HepG2 (cell line): ENCODE data around the gene DALRD3. TPM values are rescaled to one million over a fixed set of nuclear protein-coding genes. Genes with fewer than 3 reads are reported as not detected.

ENCODE experiments used
- CSRNP2 ChIP-seq: sonication (generic); formaldehyde crosslinking; conservative IDR thresholded peaks from 2 replicates; pipeline ENCODE4 v1.8.0; 2022; ENCODE audit warnings: low read depth, missing genetic modification reagents
- ELK4 ChIP-seq: sonication (generic); formaldehyde crosslinking; IDR thresholded peaks from 2 replicates; pipeline ENCODE4 v1.9.0; 2021; ENCODE audit warnings: missing genetic modification reagents, borderline replicate concordance
- EP300 ChIP-seq, 3 experiments: sonication (generic) in 1 of 3; formaldehyde crosslinking in 1 of 3; IDR thresholded peaks; 2 replicates each; pipeline versions ENCODE4 v1.5.1 to v1.6.1; 2011 to 2020; ENCODE audit warnings: low read depth in 2 of 3, low read length in 2 of 3, borderline replicate concordance in 1 of 3, improper control_type of control experiment in 1 of 3, mild to moderate bottlenecking in 1 of 3, missing genetic modification reagents in 1 of 3, moderate library complexity in 1 of 3
- FOXC1 ChIP-seq: sonication (generic); formaldehyde crosslinking; IDR thresholded peaks from 2 replicates; pipeline ENCODE4 v1.8.0; 2022; ENCODE audit warnings: mild to moderate bottlenecking, missing genetic modification reagents, borderline replicate concordance
- MEIS1 ChIP-seq: sonication (generic); formaldehyde crosslinking; IDR thresholded peaks from 2 replicates; pipeline ENCODE4 v1.9.0; 2021; ENCODE audit warnings: mild to moderate bottlenecking, missing genetic modification reagents, moderate library complexity, borderline replicate concordance
- NFIC ChIP-seq: IDR thresholded peaks from 2 replicates; pipeline ENCODE4 v1.6.1; 2012; ENCODE audit warnings: mild to moderate bottlenecking, low read length, inconsistent platforms
- PITX1 ChIP-seq: sonication (generic); formaldehyde crosslinking; IDR thresholded peaks from 2 replicates; pipeline ENCODE4 v1.5.1; 2020; ENCODE audit warnings: mild to moderate bottlenecking, missing genetic modification reagents
- RFXAP ChIP-seq: sonication (generic); formaldehyde crosslinking; IDR thresholded peaks from 2 replicates; pipeline ENCODE4 v1.4.0; 2020; ENCODE audit warnings: missing genetic modification reagents, borderline replicate concordance
- SMAD1 ChIP-seq: sonication (generic); formaldehyde crosslinking; IDR thresholded peaks from 2 replicates; pipeline ENCODE4 v1.4.0; 2020; ENCODE audit warnings: missing genetic modification reagents, low read depth, mild to moderate bottlenecking, borderline replicate concordance
- TBX2 ChIP-seq: sonication (generic); formaldehyde crosslinking; IDR thresholded peaks from 2 replicates; pipeline ENCODE4 v1.5.0; 2020; ENCODE audit warnings: missing genetic modification reagents, mild to moderate bottlenecking, borderline replicate concordance
- TFAP4 ChIP-seq: sonication (generic); IDR thresholded peaks from 2 replicates; pipeline ENCODE4 v1.6.1; 2016; ENCODE audit warnings: low read depth, borderline replicate concordance
- THAP11 ChIP-seq: IDR thresholded peaks from 2 replicates; pipeline ENCODE4 v1.6.1; 2016; ENCODE audit warnings: missing biosample characterization, missing genetic modification reagents
- ZFP90 ChIP-seq: sonication (generic); formaldehyde crosslinking; IDR thresholded peaks from 2 replicates; pipeline ENCODE4 v1.8.0; 2022; ENCODE audit warnings: missing genetic modification reagents, mild to moderate bottlenecking, inconsistent platforms, borderline replicate concordance
- ZNF160 ChIP-seq: sonication (generic); formaldehyde crosslinking; IDR thresholded peaks from 2 replicates; pipeline ENCODE4 v1.8.0; 2022; ENCODE audit warnings: mild to moderate bottlenecking, inconsistent platforms, missing genetic modification reagents
- ZNF224 ChIP-seq: sonication (generic); formaldehyde crosslinking; IDR thresholded peaks from 2 replicates; pipeline ENCODE4 v1.5.0; 2020; ENCODE audit warnings: mild to moderate bottlenecking, missing genetic modification reagents
- ZNF367 ChIP-seq: sonication (generic); formaldehyde crosslinking; IDR thresholded peaks from 2 replicates; pipeline ENCODE4 v1.4.0; 2020; ENCODE audit warnings: missing genetic modification reagents, borderline replicate concordance
- ZNF382 ChIP-seq: sonication (generic); formaldehyde crosslinking; IDR thresholded peaks from 2 replicates; pipeline ENCODE4 v1.5.0; 2020; ENCODE audit warnings: missing genetic modification reagents, mild to moderate bottlenecking, borderline replicate concordance
- ZNF747 ChIP-seq: sonication (generic); formaldehyde crosslinking; IDR thresholded peaks from 2 replicates; pipeline ENCODE4 v1.8.1; 2023; ENCODE audit warnings: missing genetic modification reagents, mild to moderate bottlenecking, borderline replicate concordance
- polyA plus RNA-seq, 8 experiments: library from polyadenylated mRNA; depleted of rRNA in 3 of 8; stranded (reverse) in 7 of 8; unstranded in 1 of 8; fragments of >200 nt; fragmentation: Illumina TruSeq in 4 of 8; extraction: Trizol in 4 of 8; gene quantifications; 2 replicates each; pipeline versions ENCODE4 v1.2.1 to v1.2.3, GENCODE V29; 2011 to 2016; ENCODE audit warnings: low read depth in 4 of 8, missing spikeins in 1 of 8, mixed read lengths in 1 of 8; ENCODE audit not compliant: insufficient read depth in 1 of 8
- total RNA-seq, 5 experiments: library from RNA; depleted of rRNA; stranded (reverse); fragments of >200 nt; fragmentation: Illumina TruSeq; extraction: Trizol; gene quantifications; 2 replicates each; pipeline ENCODE4 v1.2.3, GENCODE V29; 2016; ENCODE audit warnings: low read depth in 1 of 5
- TF ChIP-seq, protein P1 (sequence below): sonication (generic); formaldehyde crosslinking; IDR thresholded peaks from 2 replicates; pipeline ENCODE4 v1.4.0; 2020; ENCODE audit warnings: missing genetic modification reagents
- TF ChIP-seq, protein P2 (sequence below): sonication (generic); formaldehyde crosslinking; IDR thresholded peaks from 2 replicates; pipeline ENCODE4 v1.4.0; 2020; ENCODE audit warnings: missing genetic modification reagents, mild to moderate bottlenecking, borderline replicate concordance

DALRD3 gene
- total and polyA plus RNA-seq, 2 of the 13 experiments (the other 11 are each of a cell fraction or from before 2014, with no cell fraction given), result 19.9 to 36.5 TPM

GRCh38 chr3:49017971-49018706 is at the start of gene DALRD3 (continued):
- TF ChIP-seq ZNF747 (CRISPR knock-in tag) (peak; percentile 78; the same call in 1 of the 2 replicates), NFIC (no peak), RFXAP (CRISPR knock-in tag) (0 out of 2 replicates have a peak, but pooled peaks have one; percentile 39), ZNF367 (CRISPR knock-in tag) (no peak), TBX2 (CRISPR knock-in tag) (peak; percentile 87), SMAD1 (0 out of 2 replicates have a peak, but pooled peaks have one; percentile 39), CSRNP2 (CRISPR knock-in tag) (no peak), PITX1 (CRISPR knock-in tag) (0 out of 2 replicates have a peak, but pooled peaks have one; percentile 37), ZNF160 (CRISPR knock-in tag) (0 out of 2 replicates have a peak, but pooled peaks have one; percentile 61), THAP11 (CRISPR knock-in tag) (peak; percentile 63; the same call in 1 of the 2 replicates), MEIS1 (CRISPR knock-in tag) (peak; percentile 88), ELK4 (no peak), EP300 (IDR thresholded peaks at IDR 0.05; ENCODE audit: low read depth in 2 of 2, low read length in 2 of 2) (no peak), EP300 (CRISPR knock-in tag; IDR thresholded peaks at IDR 0.05; ENCODE audit: borderline replicate concordance) (no peak), ZFP90 (CRISPR knock-in tag) (no peak; the same call in 1 of the 2 replicates), TFAP4 (0 out of 2 replicates have a peak, but pooled peaks have one; percentile 3), FOXC1 (CRISPR knock-in tag) (peak; percentile 67), ZNF224 (CRISPR knock-in tag) (no peak), ZNF382 (no peak)
- TF ChIP-seq, protein P1, sequence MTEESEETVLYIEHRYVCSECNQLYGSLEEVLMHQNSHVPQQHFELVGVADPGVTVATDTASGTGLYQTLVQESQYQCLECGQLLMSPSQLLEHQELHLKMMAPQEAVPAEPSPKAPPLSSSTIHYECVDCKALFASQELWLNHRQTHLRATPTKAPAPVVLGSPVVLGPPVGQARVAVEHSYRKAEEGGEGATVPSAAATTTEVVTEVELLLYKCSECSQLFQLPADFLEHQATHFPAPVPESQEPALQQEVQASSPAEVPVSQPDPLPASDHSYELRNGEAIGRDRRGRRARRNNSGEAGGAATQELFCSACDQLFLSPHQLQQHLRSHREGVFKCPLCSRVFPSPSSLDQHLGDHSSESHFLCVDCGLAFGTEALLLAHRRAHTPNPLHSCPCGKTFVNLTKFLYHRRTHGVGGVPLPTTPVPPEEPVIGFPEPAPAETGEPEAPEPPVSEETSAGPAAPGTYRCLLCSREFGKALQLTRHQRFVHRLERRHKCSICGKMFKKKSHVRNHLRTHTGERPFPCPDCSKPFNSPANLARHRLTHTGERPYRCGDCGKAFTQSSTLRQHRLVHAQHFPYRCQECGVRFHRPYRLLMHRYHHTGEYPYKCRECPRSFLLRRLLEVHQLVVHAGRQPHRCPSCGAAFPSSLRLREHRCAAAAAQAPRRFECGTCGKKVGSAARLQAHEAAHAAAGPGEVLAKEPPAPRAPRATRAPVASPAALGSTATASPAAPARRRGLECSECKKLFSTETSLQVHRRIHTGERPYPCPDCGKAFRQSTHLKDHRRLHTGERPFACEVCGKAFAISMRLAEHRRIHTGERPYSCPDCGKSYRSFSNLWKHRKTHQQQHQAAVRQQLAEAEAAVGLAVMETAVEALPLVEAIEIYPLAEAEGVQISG, result peak; percentile 82
- TF ChIP-seq, protein P2, sequence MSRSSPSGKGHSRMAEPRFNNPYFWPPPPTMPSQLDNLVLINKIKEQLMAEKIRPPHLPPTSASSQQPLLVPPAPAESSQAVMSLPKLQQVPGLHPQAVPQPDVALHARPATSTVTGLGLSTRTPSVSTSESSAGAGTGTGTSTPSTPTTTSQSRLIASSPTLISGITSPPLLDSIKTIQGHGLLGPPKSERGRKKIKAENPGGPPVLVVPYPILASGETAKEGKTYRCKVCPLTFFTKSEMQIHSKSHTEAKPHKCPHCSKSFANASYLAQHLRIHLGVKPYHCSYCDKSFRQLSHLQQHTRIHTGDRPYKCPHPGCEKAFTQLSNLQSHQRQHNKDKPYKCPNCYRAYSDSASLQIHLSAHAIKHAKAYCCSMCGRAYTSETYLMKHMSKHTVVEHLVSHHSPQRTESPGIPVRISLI (CRISPR knock-in tag), result peak; percentile 98
